ENCODE results near the gene OR1F1. TPM values are rescaled to one million over a fixed set of nuclear protein-coding genes. Genes with fewer than 3 reads are reported as not detected.

OR1F1 gene
- total and polyA plus RNA-seq, 2 experiments from 2014 or later: 0.38 TPM; not detected in 1

- H3K36me3 ChIP-seq (ENCODE audit: insufficient read depth): no peaks in the 10 kb centered on the region
- peaks cover 17% of the 10 kb centered on the region for H3K27me3 ChIP-seq (ENCODE audit: insufficient read depth)
These were observed 35.6 kb upstream of the OR1F1 start for GRCh38 chr16:3152277-3152990.

More at GRCh38 chr16:3152277-3152990, 35.6 kb upstream of the OR1F1 start:
- H3K4me3 ChIP-seq: peak overlapping the region; percentile 68
- H3K9me2 ChIP-seq (ENCODE audit: insufficient read depth): no peaks in the 10 kb centered on the region
- no peak overlapping the region for H3K27ac ChIP-seq (ENCODE audit: low read depth)
- H3K27me3 Mint-ChIP-seq (ENCODE audit: insufficient read depth, low read depth, poor library complexity): peaks cover 44% of the 10 kb centered on the region
- ATAC-seq: peak; percentile 12
- peaks cover 7% of the 10 kb centered on the region for H3K4me1 Mint-ChIP-seq
- peak overlapping the region; percentile 83 for H3K4me3 Mint-ChIP-seq
- peak overlapping the region; percentile 84 for H2AFZ ChIP-seq
- peaks cover 41% of the 10 kb centered on the region for H3F3A ChIP-seq (replicated peaks; ENCODE audit: low read depth)
- H4K20me1 ChIP-seq (replicated peaks; ENCODE audit: insufficient read depth): no peaks in the 10 kb centered on the region
- H3K79me2 ChIP-seq (replicated peaks; ENCODE audit: insufficient read depth): no peaks in the 10 kb centered on the region
- peak; percentile 67 for TF ChIP-seq CREB1 (CRISPR knock-in tag; IDR thresholded peaks at IDR 0.05; ENCODE audit: low read depth)
- TF ChIP-seq POLR2AphosphoS5 (IDR thresholded peaks at IDR 0.05; ENCODE audit: low read depth): no peak
- TF ChIP-seq ETS1 (IDR thresholded peaks at IDR 0.05): peak; percentile 42; the same call in 1 of the 2 replicates
- no peak for TF ChIP-seq EZH2 (IDR thresholded peaks at IDR 0.05; ENCODE audit: low read depth, unreplicated experiment)
- no peak; the same call in 1 of the 2 replicates for TF ChIP-seq NANOG (IDR thresholded peaks at IDR 0.05; ENCODE audit: borderline replicate concordance)
- 0 out of 2 replicates have a peak, but pooled peaks have one; percentile 21 for TF ChIP-seq ZNF331 (CRISPR knock-in tag; IDR thresholded peaks at IDR 0.05; ENCODE audit: low read depth)
- TF ChIP-seq ZNF462 (CRISPR knock-in tag; IDR thresholded peaks at IDR 0.05): no peak
- TF ChIP-seq EZH2phosphoT487 (IDR thresholded peaks at IDR 0.05; ENCODE audit: unreplicated experiment): no peak
- no peak for TF ChIP-seq ZNF114 (CRISPR knock-in tag; IDR thresholded peaks at IDR 0.05)
- TF ChIP-seq STAT1 (IDR thresholded peaks at IDR 0.05; ENCODE audit: unreplicated experiment): no peak
- peak; percentile 12 for TF ChIP-seq JUNB (IDR thresholded peaks at IDR 0.05; ENCODE audit: unreplicated experiment)
- TF ChIP-seq REST (IDR thresholded peaks at IDR 0.05; ENCODE audit: unreplicated experiment): no peak
- TF ChIP-seq CTCF (conservative IDR thresholded peaks at IDR 0.05; ENCODE audit: low read depth in 2 of 2): peak; percentile 57 to 90
- H3K27ac Mint-ChIP-seq: peak overlapping the region; percentile 86; the same call in 1 of the 2 replicates
- H3K9me3 Mint-ChIP-seq: peaks cover 13% of the 10 kb centered on the region
- peaks cover 5% of the 10 kb centered on the region; the same call in 1 of the 2 replicates for H3K4me1 ChIP-seq (ENCODE audit: insufficient read depth)
- peaks cover 5% of the 10 kb centered on the region; the same call in 2 of the 3 replicates for H3K36me3 Mint-ChIP-seq (ENCODE audit: low read depth)
- peak overlapping the region; percentile 75 for H3K4me2 ChIP-seq
- DNase-seq (ENCODE audit: low spot score): peak; percentile 96
